A673 (cell line): Measurements from ENCODE around the gene SPATA6L. TPM values are rescaled to one million over a fixed set of nuclear protein-coding genes. Genes with fewer than 3 reads are reported as not detected.

Experiments
- BruUV-seq: library from RNA; stranded (reverse); fragments of 400-500 nt; replicated peaks from 2 replicates; lab custom pipeline; 2021; lab: Mats Ljungman, UMichigan
- CTCF ChIA-PET: fragments of 300-600 bp; sonication (Branson Sonifier 250); formaldehyde crosslinking; loops from one replicate; lab custom pipeline; 2022; ENCODE audit warnings: antibody characterized with exemption; lab: Charles Lee
- POLR2A ChIA-PET: fragments of 300-600 bp; sonication (Branson Sonifier 250); formaldehyde crosslinking; loops from one replicate; lab custom pipeline; 2022; ENCODE audit warnings: antibody characterized with exemption; ENCODE audit not compliant: low non-redundant PET; lab: Charles Lee
- DNase-seq: peaks from one replicate; pipeline ENCODE4 v3.0.0-alpha.2; 2015; ENCODE audit warnings: low spot score
- H3K27ac ChIP-seq: fragments of 200-600 bp; sonication (generic); 2 replicates; pipeline ENCODE4 v1.5.1; 2016; ENCODE audit warnings: mixed run types, low read depth, mild to moderate bottlenecking, mixed read lengths, antibody characterized with exemption, low read length; ENCODE audit not compliant: poor library complexity, severe bottlenecking
- H3K27me3 ChIP-seq: fragments of 200-600 bp; sonication (generic); replicated peaks from 2 replicates; pipeline ENCODE4 v1.6.1; 2017; ENCODE audit warnings: mixed run types, low read depth, mild to moderate bottlenecking, mixed read lengths, antibody characterized with exemption, low read length; ENCODE audit not compliant: insufficient read depth, poor library complexity
- H3K36me3 ChIP-seq: fragments of 200-600 bp; sonication (generic); 2 replicates; pipeline ENCODE4 v1.6.1; 2016; ENCODE audit warnings: mixed run types, mild to moderate bottlenecking, mixed read lengths, antibody characterized with exemption, low read length; ENCODE audit not compliant: insufficient read depth, poor library complexity, severe bottlenecking
- H3K4me1 ChIP-seq: fragments of 200-600 bp; sonication (generic); 2 replicates; pipeline ENCODE4 v1.6.1; 2017; ENCODE audit warnings: mixed run types, mild to moderate bottlenecking, mixed read lengths, antibody characterized with exemption, low read length; ENCODE audit not compliant: insufficient read depth, poor library complexity, severe bottlenecking
- H3K4me3 ChIP-seq: fragments of 200-600 bp; sonication (generic); 2 replicates; pipeline ENCODE4 v1.5.1; 2016; ENCODE audit warnings: low read depth, mixed run types, mild to moderate bottlenecking, mixed read lengths, low read length; ENCODE audit not compliant: poor library complexity, severe bottlenecking
- H3K9me3 ChIP-seq: fragments of 200-600 bp; sonication (generic); 2 replicates; pipeline ENCODE4 v1.6.1; 2016; ENCODE audit warnings: mixed run types, low read depth, mild to moderate bottlenecking, mixed read lengths, antibody characterized with exemption, low read length; ENCODE audit not compliant: poor library complexity, severe bottlenecking
- EZH2 ChIP-seq: fragments of 200-600 bp; sonication (generic); IDR thresholded peaks from 2 replicates; pipeline ENCODE4 v1.6.1; 2017; ENCODE audit warnings: borderline replicate concordance, low read depth, mild to moderate bottlenecking, mixed read lengths, antibody characterized with exemption, low read length; ENCODE audit not compliant: poor library complexity, severe bottlenecking
- intact Hi-C: fragments of 100-400 bp; cut with micrococcal nuclease; formaldehyde crosslinking; loops from one replicate; pipeline ENCODE4 v1.10.0; 2022; ENCODE audit not compliant: unreplicated experiment
- total RNA-seq: library from RNA; stranded (reverse); gene quantifications from 2 replicates; pipeline ENCODE4 v1.2.3, GENCODE V29; 2021
- TF ChIP-seq, protein P1 (sequence below): fragments of 300-800, 200-600 bp; sonication (generic); conservative IDR thresholded peaks from 2 replicates; pipeline ENCODE4 v1.5.1; 2017; ENCODE audit warnings: low read depth, mild to moderate bottlenecking, antibody characterized with exemption, low read length, moderate library complexity, mixed read lengths

Gene SPATA6L
- total RNA-seq, 1 experiment from 2014 or later, result 21.2 TPM

DNA sequence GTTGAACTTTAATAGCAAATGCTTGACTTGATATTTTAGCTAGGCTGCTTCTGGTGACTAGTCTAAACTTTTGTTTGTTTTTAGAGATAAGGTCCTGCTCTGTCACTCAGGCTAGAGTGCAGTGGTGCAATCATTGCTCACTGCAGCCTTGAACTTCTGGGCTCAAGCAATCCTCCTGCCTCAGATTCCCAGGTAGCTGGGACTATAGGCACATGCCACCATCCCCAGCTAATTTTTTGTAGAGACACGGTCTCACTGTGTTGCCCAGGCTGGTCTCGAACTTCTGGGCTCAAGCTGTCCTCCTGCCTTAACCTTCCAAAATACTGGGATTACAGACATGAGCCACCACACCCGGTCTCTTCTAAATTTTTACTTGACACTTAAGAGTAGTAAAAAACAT lies 33.8 kb upstream of the SPATA6L start:
- CTCF ChIA-PET, result no interaction called here

DNA sequence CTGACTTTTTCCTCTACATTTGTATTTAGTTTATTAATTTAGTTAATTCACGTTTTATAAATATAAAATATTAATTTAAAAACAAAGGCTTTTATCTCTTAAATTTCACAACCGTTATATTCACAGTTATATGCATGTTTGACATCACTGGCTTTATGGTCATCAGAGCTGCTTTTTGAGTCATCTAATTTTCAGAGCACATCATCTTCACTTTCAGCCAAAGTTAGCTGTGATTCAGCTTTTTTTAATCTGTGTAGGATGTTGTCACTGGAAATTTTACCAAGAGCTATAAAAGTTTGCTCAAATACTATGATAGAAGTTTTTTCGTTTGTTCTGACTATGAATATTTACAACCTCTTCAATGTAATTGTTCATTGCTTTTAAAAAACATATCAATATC lies 25.5 kb upstream of the SPATA6L start:
- no peak for DNase-seq
- H3K4me1 ChIP-seq, result peaks cover 9% of the 10 kb centered on the region
- H3K36me3 ChIP-seq, result peaks cover 52% of the 10 kb centered on the region
- TF ChIP-seq, protein P1, sequence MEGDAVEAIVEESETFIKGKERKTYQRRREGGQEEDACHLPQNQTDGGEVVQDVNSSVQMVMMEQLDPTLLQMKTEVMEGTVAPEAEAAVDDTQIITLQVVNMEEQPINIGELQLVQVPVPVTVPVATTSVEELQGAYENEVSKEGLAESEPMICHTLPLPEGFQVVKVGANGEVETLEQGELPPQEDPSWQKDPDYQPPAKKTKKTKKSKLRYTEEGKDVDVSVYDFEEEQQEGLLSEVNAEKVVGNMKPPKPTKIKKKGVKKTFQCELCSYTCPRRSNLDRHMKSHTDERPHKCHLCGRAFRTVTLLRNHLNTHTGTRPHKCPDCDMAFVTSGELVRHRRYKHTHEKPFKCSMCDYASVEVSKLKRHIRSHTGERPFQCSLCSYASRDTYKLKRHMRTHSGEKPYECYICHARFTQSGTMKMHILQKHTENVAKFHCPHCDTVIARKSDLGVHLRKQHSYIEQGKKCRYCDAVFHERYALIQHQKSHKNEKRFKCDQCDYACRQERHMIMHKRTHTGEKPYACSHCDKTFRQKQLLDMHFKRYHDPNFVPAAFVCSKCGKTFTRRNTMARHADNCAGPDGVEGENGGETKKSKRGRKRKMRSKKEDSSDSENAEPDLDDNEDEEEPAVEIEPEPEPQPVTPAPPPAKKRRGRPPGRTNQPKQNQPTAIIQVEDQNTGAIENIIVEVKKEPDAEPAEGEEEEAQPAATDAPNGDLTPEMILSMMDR, result no peak
- TF ChIP-seq EZH2, result no peak
- POLR2A ChIA-PET, result no interaction called here
- H3K27ac ChIP-seq, result no peak overlapping the region
- intact Hi-C loops, result no loop called here
- no peaks in the 10 kb centered on the region for H3K9me3 ChIP-seq
- no peak overlapping the region for H3K4me3 ChIP-seq
- no peaks in the 10 kb centered on the region for H3K27me3 ChIP-seq
- CTCF ChIA-PET, result no interaction called here
- no TSS peak for BruUV-seq

More for the DNA sequence above, 33.8 kb upstream of the SPATA6L start:
- H3K4me1 ChIP-seq, result peaks cover 12% of the 10 kb centered on the region
- no peaks in the 10 kb centered on the region for H3K9me3 ChIP-seq
- TF ChIP-seq, protein P1, result no peak
- no peak for TF ChIP-seq EZH2
- H3K4me3 ChIP-seq, result no peak overlapping the region
- peaks cover 82% of the 10 kb centered on the region for H3K36me3 ChIP-seq
- H3K27me3 ChIP-seq, result no peaks in the 10 kb centered on the region
- no TSS peak for BruUV-seq
- H3K27ac ChIP-seq, result no peak overlapping the region
- POLR2A ChIA-PET, result no interaction called here
- intact Hi-C loops, result no loop called here
- DNase-seq, result no peak

DNA sequence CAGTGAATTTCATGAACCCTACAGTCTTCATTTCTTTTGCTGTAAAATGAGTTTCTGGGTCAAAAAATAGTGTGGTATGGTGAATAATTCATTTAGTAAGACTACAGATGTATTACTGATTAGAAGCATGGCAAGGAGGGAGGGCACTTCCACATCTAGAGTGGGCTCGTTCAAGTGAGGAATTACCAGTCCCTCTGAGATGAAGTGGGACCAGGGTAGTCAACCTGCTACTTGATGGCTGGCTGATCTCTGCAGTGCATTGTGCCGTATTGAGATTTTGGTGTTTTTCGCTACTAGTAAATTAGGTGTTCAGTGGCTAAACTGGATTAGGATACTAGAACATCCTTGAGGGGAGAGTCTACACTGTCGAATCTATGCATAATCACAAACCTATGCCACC lies 23.9 kb upstream of the SPATA6L start:
- no peak for DNase-seq
- Histone ChIP-seq H3K9me3 (no peaks in the 10 kb centered on the region), H3K4me3 (no peak overlapping the region), H3K27me3 (no peaks in the 10 kb centered on the region), H3K36me3 (peaks cover 59% of the 10 kb centered on the region), H3K27ac (peak overlapping the region; percentile 45), H3K4me1 (peaks cover 11% of the 10 kb centered on the region)
- intact Hi-C loops, result no loop called here
- ChIA-PET CTCF (no interaction called here), POLR2A (no interaction called here)
- BruUV-seq, result no TSS peak
- TF ChIP-seq, protein P1, result no peak
